Panc1 (cell line): Measurements from ENCODE around the gene SDK1.

Source experiments
- CTCF ChIP-seq: fragments of 450-650 bp; IDR thresholded peaks from 2 replicates; pipeline ENCODE4 v1.5.1; 2017; ENCODE audit warnings: mild to moderate bottlenecking
- POLR2AphosphoS5 ChIP-seq: IDR thresholded peaks from 2 replicates; pipeline ENCODE4 v1.6.1; 2012; ENCODE audit warnings: mild to moderate bottlenecking, low read depth, low read length, moderate library complexity
- SIN3A ChIP-seq: IDR thresholded peaks from 2 replicates; pipeline ENCODE4 v1.6.1; 2012; ENCODE audit warnings: low read depth, mild to moderate bottlenecking, low read length, moderate library complexity, borderline replicate concordance; ENCODE audit not compliant: insufficient read depth
- TF ChIP-seq, protein P1 (sequence below), 2 experiments: IDR thresholded peaks; 2 replicates each; pipeline ENCODE4 v1.6.1; 2011 to 2012; ENCODE audit warnings: low read depth in 2 of 2, control low read depth in 1 of 2, low read length in 1 of 2, mild to moderate bottlenecking in 1 of 2, moderate library complexity in 1 of 2; ENCODE audit not compliant: insufficient read depth in 1 of 2

DNA sequence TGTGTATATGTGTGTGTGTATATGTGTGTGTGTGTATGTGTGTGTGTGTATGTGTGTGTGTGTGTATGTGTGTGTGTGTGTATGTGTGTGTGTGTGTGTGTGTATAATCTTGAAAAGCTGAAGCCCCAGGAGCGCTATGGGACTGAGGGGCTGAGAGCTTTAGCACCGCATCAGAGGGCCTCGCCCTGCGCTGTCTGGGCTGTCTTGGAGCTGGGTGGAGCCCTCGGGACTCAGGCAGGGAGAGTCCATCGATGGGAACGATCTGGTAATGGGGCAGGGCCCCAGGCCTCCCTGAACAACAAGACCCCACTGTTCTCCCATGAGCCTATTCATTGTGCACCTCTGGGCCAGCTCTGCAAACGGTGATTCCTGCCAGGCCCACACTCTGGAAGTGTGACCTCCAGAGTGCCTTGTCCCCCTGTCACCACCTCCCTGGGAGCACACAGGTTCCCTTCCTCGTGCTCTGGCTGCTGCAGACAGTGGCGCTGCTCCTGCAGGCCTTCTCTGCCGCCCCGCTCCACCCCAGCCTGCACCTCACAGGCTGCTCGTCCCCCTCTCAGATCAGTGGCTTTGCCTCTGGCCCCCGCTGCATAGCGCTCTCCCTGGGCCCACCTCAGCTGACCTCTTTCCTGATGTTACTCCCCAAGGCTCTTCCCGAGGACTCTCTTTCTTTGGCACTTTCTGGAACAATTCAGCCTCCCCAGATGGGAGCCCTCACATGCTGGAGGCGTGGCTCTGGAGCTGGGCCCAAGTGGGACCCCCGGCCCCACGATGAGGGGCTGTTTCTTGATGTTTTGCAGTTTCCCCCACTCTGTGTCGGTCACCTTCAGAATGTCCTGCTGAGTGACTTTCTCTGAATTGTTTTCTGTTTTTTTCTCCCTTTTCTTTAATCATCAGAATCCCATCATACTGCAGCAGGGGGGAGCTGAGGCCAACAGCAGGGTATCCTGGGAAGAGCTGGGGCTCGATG, 838.9 kb downstream of the SDK1 start:
- TF ChIP-seq POLR2AphosphoS5: no peak
- TF ChIP-seq CTCF: no peak
- TF ChIP-seq, protein P1, sequence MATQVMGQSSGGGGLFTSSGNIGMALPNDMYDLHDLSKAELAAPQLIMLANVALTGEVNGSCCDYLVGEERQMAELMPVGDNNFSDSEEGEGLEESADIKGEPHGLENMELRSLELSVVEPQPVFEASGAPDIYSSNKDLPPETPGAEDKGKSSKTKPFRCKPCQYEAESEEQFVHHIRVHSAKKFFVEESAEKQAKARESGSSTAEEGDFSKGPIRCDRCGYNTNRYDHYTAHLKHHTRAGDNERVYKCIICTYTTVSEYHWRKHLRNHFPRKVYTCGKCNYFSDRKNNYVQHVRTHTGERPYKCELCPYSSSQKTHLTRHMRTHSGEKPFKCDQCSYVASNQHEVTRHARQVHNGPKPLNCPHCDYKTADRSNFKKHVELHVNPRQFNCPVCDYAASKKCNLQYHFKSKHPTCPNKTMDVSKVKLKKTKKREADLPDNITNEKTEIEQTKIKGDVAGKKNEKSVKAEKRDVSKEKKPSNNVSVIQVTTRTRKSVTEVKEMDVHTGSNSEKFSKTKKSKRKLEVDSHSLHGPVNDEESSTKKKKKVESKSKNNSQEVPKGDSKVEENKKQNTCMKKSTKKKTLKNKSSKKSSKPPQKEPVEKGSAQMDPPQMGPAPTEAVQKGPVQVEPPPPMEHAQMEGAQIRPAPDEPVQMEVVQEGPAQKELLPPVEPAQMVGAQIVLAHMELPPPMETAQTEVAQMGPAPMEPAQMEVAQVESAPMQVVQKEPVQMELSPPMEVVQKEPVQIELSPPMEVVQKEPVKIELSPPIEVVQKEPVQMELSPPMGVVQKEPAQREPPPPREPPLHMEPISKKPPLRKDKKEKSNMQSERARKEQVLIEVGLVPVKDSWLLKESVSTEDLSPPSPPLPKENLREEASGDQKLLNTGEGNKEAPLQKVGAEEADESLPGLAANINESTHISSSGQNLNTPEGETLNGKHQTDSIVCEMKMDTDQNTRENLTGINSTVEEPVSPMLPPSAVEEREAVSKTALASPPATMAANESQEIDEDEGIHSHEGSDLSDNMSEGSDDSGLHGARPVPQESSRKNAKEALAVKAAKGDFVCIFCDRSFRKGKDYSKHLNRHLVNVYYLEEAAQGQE (IDR thresholded peaks at IDR 0.05; ENCODE audit: insufficient read depth in 1 of 2, low read depth in 2 of 2, low read length in 1 of 2): no peak
- TF ChIP-seq SIN3A: no peak
